Measurements from ENCODE around the gene NAV1.
"Not testable (repeated sequence)": the region's sequence is repeated elsewhere in the genome, so short reads cannot be mapped to it uniquely, and the experiment has no call there.

NAV1 gene

DNA sequence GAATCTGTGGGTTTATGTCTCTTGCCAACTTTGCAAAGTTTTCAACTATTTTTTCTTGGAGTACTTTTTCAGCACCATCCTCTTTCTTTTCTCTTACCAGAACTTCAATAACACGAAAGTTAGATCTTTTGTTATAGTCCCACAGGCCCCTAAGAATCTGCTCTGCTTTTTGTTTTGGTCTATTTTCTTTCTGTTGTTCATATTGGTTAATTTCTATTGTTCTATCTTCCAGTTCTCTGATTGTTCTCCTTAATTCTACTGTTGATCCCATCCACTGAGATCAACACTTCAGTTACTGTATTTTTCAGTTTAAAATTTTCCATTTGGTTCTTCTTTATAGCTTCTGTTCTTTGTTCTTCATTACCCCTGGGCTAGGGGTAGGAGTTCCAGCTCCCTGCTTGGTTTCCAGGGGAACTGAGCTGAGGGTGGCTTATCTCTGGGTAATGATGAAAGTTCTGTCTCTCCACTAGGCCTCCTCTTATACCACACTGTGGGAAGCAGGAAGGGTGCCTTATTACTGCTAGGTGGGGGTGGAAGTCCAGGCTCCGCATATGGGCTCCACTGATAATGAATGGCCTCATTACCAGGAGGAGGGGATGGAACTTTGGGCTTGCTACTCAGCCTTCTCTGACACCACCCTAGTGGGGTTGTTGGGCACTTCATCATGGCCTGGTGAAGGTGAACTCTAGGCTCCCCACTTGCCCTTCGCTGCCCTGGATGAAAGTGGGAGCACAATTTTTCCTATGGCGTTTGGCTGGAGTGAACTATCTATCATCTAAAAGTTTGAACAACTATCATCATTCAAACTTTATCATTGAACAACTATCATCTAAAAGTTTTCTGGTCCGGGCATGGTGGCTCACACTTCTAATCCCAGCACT, 39.3 kb downstream of the NAV1 start:
- intact Hi-C loops (cut with DNase I): no loop called here
- DNase-seq: no peak

- intact Hi-C loops (cut with DNase I): not testable (repeated sequence)
- DNase-seq: peak in 1 of 10 donors; percentile 62
Observed at GRCh38 chr1:201581371-201581770, 42.4 kb downstream of the NAV1 start.

DNA sequence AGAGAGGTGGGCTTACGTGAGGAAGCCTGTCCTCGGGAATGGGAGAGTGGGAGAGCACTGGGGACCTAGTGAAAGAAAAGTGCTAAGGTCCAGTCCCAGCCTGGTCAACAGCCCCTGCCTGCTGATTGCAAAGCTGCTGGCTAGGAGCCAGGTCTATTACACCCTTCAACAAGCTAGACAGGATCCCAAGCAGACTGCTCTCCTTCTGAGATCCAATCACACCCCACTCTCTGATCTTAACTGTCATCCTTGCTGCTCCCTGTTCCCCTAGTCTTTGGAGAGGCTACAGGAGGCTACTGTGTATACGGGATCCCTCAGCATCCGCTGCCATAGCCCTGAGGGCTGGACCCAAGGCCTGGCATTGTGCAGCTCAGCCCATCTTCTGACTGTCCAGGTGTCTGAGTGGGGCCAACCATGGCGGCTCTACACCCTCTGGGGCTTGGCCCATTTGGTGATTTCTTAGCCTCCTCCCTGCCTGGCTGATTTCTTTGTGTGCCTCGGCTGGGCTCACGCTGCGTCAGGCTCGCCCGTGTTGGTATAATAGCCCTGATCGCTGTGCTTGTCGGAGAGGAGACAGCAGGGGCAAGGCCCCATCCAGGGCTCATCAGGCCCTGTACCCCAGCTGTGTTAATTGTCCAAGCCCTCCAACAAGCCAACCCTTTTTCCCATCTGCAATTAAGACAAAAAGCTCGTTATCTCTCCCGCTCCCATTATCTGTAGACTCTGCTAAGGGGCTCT, 43.9 kb downstream of the NAV1 start:
- intact Hi-C loops (cut with DNase I): no loop called here
- peak in 1 of 10 donors; percentile 83 for DNase-seq

DNA sequence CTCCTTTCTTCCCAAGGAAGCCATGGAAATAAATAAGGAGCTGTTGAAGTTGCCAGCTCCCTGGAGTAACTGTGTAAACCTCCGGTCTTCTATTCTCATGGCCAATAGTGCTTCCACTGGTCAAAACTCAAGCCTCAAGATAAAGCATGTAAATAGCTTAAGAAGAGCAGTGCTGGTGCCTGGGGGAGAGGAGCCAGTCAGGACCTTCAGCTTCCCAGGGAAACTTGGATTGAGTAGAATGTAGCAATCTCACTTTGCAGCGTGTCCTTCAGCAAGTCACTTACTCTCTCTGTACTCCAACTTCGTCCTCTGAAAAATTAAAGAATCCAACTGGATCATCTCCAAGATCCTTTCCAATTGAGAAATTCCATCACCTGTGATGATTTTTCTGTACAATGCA, 44.7 kb downstream of the NAV1 start:
- DNase-seq: no peak
- intact Hi-C loops (cut with DNase I): no loop called here

DNA sequence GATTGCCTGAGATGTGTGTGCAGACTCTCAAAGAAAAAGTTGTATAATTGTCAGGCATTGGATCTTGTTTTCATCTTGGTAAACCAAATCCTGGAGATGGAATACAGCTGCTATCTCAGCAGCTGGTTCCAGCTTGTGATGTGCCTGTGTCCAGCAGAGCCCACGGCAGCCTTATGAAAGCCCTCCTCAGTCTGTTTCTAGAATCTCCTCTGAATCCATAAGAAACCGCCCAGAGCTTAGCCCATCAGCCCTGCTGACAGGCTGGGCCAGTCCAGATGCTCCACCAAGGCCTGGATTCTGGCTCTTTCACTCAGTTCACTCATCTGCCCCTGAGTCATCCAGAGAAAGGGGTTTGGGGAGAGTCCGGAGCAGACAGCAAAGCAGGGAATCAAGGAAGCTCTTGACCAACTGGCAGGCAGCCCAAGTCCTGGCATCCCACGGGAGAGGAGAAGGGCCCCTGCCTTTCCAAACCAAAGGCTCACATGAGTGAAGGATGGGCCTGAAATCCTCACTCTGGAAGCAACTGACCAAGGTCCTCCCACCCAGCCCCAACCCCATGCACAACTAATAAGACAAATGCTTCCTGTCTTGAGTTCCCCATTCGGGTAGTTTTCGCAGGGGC, 45.7 kb downstream of the NAV1 start:
- DNase-seq: peak in 2 of 10 donors; percentile 49 to 69
- intact Hi-C loops (cut with DNase I): no loop called here

GRCh38 chr1:201585093-201585483, 46.2 kb downstream of the NAV1 start:
- intact Hi-C loops (cut with DNase I): no loop called here
- no peak for DNase-seq

DNA sequence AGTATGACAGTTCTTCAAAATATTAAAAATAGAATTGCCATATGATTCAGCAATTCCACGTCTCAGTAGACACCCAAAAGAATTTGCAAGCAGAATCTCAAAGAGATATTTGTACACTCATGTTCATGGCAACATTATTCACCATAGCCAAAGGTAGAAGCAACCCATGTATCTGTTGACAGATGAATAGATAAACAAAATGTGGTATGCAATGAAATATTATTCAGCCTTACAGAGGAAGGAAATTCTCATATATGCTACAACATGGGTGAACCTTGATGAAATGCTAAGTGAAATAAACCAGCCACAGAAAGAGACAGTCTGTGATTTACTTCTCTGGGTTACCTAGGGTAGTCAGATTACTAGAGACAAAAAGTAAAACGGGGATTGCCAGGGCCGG, 47.0 kb downstream of the NAV1 start:
- no peak for DNase-seq
- intact Hi-C loops (cut with DNase I): no loop called here

DNA sequence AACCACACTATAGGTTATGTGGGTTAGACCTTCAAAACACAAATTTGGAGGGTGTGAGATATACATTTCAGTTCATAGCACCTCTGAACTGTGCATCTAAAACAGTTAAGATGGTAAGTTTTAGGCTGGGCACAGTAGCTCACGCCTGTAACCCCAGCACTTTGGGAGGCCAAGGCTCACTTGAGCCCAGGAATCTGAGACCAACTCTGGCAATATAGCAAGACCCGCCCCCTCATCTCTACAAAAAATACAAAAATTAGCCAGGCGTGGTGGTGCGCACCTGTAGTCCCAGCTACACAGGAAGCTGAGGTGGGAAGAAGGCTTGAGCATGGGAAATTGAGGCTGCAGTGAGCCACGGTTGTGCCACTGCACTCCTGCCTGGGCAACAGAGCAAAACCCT, 47.9 kb downstream of the NAV1 start:
- DNase-seq: no peak
- intact Hi-C loops (cut with DNase I): no loop called here

DNA sequence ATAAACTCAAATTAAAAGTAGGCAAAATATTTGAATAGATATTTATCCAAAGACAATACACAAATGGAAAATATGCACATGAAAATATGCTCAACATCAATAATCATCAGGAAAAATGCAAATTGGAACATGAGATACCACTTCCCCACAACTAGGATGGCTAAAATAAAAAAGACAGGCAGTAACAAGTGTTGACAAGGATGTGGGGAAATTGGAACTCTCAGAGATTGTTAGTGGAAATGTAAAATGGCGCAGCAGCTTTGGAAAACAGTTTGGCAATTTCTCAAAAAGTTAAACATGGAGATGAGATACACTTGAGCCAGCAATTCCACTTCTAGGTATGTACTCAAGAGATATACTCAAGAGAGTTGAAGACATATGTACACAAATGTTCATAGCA, 48.8 kb downstream of the NAV1 start:
- no peak for DNase-seq
- intact Hi-C loops (cut with DNase I): no loop called here
